ENCODE measurements around the gene CCDC60.

GRCh38 chr12:119296535-119296934 is 38.0 kb upstream of the CCDC60 start:
- TF ChIP-seq ZFY (CRISPR knock-in tag; IDR thresholded peaks at IDR 0.05) (no peak), YY1 (IDR thresholded peaks at IDR 0.05; ENCODE audit: insufficient read depth, insufficient replicate concordance, low read depth, low read length) (no peak)
- TF ChIP-seq, protein P1, sequence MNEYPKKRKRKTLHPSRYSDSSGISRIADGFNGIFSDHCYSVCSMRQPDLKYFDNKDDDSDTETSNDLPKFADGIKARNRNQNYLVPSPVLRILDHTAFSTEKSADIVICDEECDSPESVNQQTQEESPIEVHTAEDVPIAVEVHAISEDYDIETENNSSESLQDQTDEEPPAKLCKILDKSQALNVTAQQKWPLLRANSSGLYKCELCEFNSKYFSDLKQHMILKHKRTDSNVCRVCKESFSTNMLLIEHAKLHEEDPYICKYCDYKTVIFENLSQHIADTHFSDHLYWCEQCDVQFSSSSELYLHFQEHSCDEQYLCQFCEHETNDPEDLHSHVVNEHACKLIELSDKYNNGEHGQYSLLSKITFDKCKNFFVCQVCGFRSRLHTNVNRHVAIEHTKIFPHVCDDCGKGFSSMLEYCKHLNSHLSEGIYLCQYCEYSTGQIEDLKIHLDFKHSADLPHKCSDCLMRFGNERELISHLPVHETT (CRISPR knock-in tag; conservative IDR thresholded peaks at IDR 0.05): no peak
